Calu3 (cell line): ENCODE data around the gene CHST5. TPM values are rescaled to one million over a fixed set of nuclear protein-coding genes. Genes with fewer than 3 reads are reported as not detected.

Experiments used
- BruUV-seq: library from RNA; stranded (reverse); fragments of 400-500 nt; replicated peaks from 2 replicates; lab custom pipeline; 2021; lab: Mats Ljungman, UMichigan
- CTCF ChIA-PET: fragments of 300-600 bp; sonication (Branson Sonifier 250); formaldehyde crosslinking; loops from one replicate; lab custom pipeline; 2022; ENCODE audit warnings: antibody characterized with exemption; lab: Charles Lee
- DNase-seq: peaks from one replicate; pipeline ENCODE4 v3.0.0; 2022
- H3K27ac Mint-ChIP-seq: one replicate; pipeline ENCODE4 v1.8.0; 2022; ENCODE audit warnings: mixed read lengths; ENCODE audit not compliant: unreplicated experiment
- H3K27me3 Mint-ChIP-seq: one replicate; pipeline ENCODE4 v1.8.0; 2022; ENCODE audit warnings: mixed read lengths; ENCODE audit not compliant: unreplicated experiment
- H3K36me3 Mint-ChIP-seq: one replicate; pipeline ENCODE4 v1.8.0; 2022; ENCODE audit warnings: mild to moderate bottlenecking, moderate library complexity, mixed read lengths; ENCODE audit not compliant: insufficient read depth, unreplicated experiment
- H3K4me1 Mint-ChIP-seq: one replicate; pipeline ENCODE4 v1.8.0; 2022; ENCODE audit warnings: mild to moderate bottlenecking, low read depth, mixed read lengths; ENCODE audit not compliant: unreplicated experiment
- H3K4me3 Mint-ChIP-seq: one replicate; pipeline ENCODE4 v1.8.0; 2022; ENCODE audit warnings: mild to moderate bottlenecking, low read depth, moderate library complexity, mixed read lengths; ENCODE audit not compliant: unreplicated experiment
- H3K9me3 Mint-ChIP-seq: one replicate; pipeline ENCODE4 v1.8.0; 2022; ENCODE audit warnings: low read depth, mixed read lengths; ENCODE audit not compliant: unreplicated experiment
- CTCF ChIP-seq: fragments of 200-600 bp; IDR thresholded peaks from one replicate; pipeline ENCODE4 v1.8.0; 2022; ENCODE audit warnings: antibody characterized with exemption; ENCODE audit not compliant: unreplicated experiment
- intact Hi-C: fragments of 100-400 bp; cut with micrococcal nuclease; formaldehyde crosslinking; loops from one replicate; pipeline ENCODE4 v1.10.0; 2022; ENCODE audit not compliant: unreplicated experiment
- total RNA-seq: library from RNA; stranded (reverse); gene quantifications from 2 replicates; pipeline ENCODE4 v1.2.3, GENCODE V29; 2022

CHST5 gene
- total RNA-seq, 1 experiment from 2014 or later: 0.64 TPM

- CTCF ChIA-PET: interaction anchor here (0.7 kb wide), 1 partner anchor 50 kb away, joined by 3 read pairs; no protein-coding TSS in a partner anchor
Observed at GRCh38 chr16:75566758-75567255, 30.9 kb upstream of the CHST5 start.

GRCh38 chr16:75566040-75566757 lies 30.3 kb upstream of the CHST5 start, which contains the start of gene GABARAPL2:
Gene GABARAPL2, plus strand, starts transcription at chr16:75566379. Its CDS starts 108 bp downstream, at chr16:75566487.
- TF ChIP-seq CTCF: no peak
- Mint-ChIP-seq H3K4me1 (peaks cover 32% of the 10 kb centered on the region), H3K9me3 (no peaks in the 10 kb centered on the region), H3K36me3 (peaks cover 50% of the 10 kb centered on the region), H3K27ac (peak within 1 kb of the TSS; percentile 75), H3K27me3 (peaks cover 27% of the 10 kb centered on the region), H3K4me3 (peak within 1 kb of the TSS; percentile 83)
- intact Hi-C loops: loop anchor here (2.0 to 5.0 kb wide), 2 partner anchors 49 to 51 kb away; no protein-coding TSS in a partner anchor
- CTCF ChIA-PET: interaction anchor here (0.5 to 2.5 kb wide), 3 partner anchors 49 to 198 kb away, joined by 4 to 14 read pairs (median 4); no protein-coding TSS in a partner anchor
- no TSS peak for BruUV-seq
- peak; percentile 93 for DNase-seq

More at GRCh38 chr16:75566758-75567255, 30.9 kb upstream of the CHST5 start:
- no peak for TF ChIP-seq CTCF
- intact Hi-C loops: loop anchor here (2.0 to 5.0 kb wide), 2 partner anchors 50 kb away; no protein-coding TSS in a partner anchor
- no TSS peak for BruUV-seq
- H3K36me3 Mint-ChIP-seq: peaks cover 50% of the 10 kb centered on the region
- peaks cover 27% of the 10 kb centered on the region for H3K27me3 Mint-ChIP-seq
- no peaks in the 10 kb centered on the region for H3K9me3 Mint-ChIP-seq
- no peak overlapping the region for H3K27ac Mint-ChIP-seq
- peak overlapping the region; percentile 83 for H3K4me3 Mint-ChIP-seq
- peaks cover 32% of the 10 kb centered on the region for H3K4me1 Mint-ChIP-seq
- peak; percentile 31 for DNase-seq

- peak overlapping the region; percentile 62 for H3K27ac Mint-ChIP-seq
- H3K4me3 Mint-ChIP-seq: peak overlapping the region; percentile 83
- peaks cover 27% of the 10 kb centered on the region for H3K27me3 Mint-ChIP-seq
- H3K9me3 Mint-ChIP-seq: no peaks in the 10 kb centered on the region
- intact Hi-C loops: loop anchor here (2.0 to 5.0 kb wide), 2 partner anchors 49 to 52 kb away; no protein-coding TSS in a partner anchor
- CTCF ChIA-PET: interaction anchor here (0.8 to 2.5 kb wide), 5 partner anchors 10 to 198 kb away, joined by 3 to 14 read pairs (median 4); partner anchors contain the start of genes ADAT1 and TMEM231
- peaks cover 50% of the 10 kb centered on the region for H3K36me3 Mint-ChIP-seq
- DNase-seq: no peak
- no peak for TF ChIP-seq CTCF
- H3K4me1 Mint-ChIP-seq: peaks cover 32% of the 10 kb centered on the region
- BruUV-seq: no TSS peak
Observed at GRCh38 chr16:75565640-75566039, 29.7 kb upstream of the CHST5 start.

- no peak overlapping the region for H3K27ac Mint-ChIP-seq
Observed at GRCh38 chr16:75559564-75560372, 23.9 kb upstream of the CHST5 start.

More at GRCh38 chr16:75559564-75560372, 23.9 kb upstream of the CHST5 start:
- peaks cover 27% of the 10 kb centered on the region for H3K27me3 Mint-ChIP-seq
- CTCF ChIA-PET: no interaction called here
- H3K36me3 Mint-ChIP-seq: peaks cover 22% of the 10 kb centered on the region
- no peak for DNase-seq
- no TSS peak for BruUV-seq
- intact Hi-C loops: loop anchor here (5.0 kb wide), 1 partner anchor 42 kb away; no protein-coding TSS in a partner anchor
- no peak for TF ChIP-seq CTCF
- no peak overlapping the region for H3K4me3 Mint-ChIP-seq
- no peaks in the 10 kb centered on the region for H3K9me3 Mint-ChIP-seq
- H3K4me1 Mint-ChIP-seq: peaks cover 39% of the 10 kb centered on the region
